ENCODE results near the gene POGLUT2. TPM values are rescaled to one million over a fixed set of nuclear protein-coding genes. Genes with fewer than 3 reads are reported as not detected.

The POGLUT2 gene
- total and polyA plus RNA-seq, 10 of the 15 experiments (the other 5 are each of a cell fraction or from before 2014, with no cell fraction given) = 2.9 to 11.3 (median 7.6) TPM

GRCh38 chr13:102774591-102775520 lies 23.9 kb downstream of the POGLUT2 start:
- H3K27ac ChIP-seq (ENCODE audit: control insufficient read depth, insufficient read depth) = no peak overlapping the region
- no peak for ATAC-seq
- intact Hi-C loops (cut with micrococcal nuclease; ENCODE audit: unreplicated experiment) (loop anchor here (5.0 kb wide), 1 partner anchor 37 kb away; no protein-coding TSS in a partner anchor), in situ Hi-C loops (cut with MboI) (no loop called here)
- H4K20me1 ChIP-seq (ENCODE audit: control insufficient read depth, insufficient read depth) = no peaks in the 10 kb centered on the region
- CTCF ChIA-PET = interaction anchor here (0.7 to 1.3 kb wide), 3 partner anchors 17 to 352 kb away, joined by 3 read pairs; partner anchors contain the start of gene ERCC5
- TF ChIP-seq GABPA (IDR thresholded peaks at IDR 0.05; ENCODE audit: low read depth) = no peak
- no peak for TF ChIP-seq STAT1 (conservative IDR thresholded peaks at IDR 0.05)
- TF ChIP-seq ATF7 (IDR thresholded peaks at IDR 0.05; ENCODE audit: low read depth) = no peak
- no peak for TF ChIP-seq SP1 (IDR thresholded peaks at IDR 0.05; ENCODE audit: low read depth, low read length)
- TF ChIP-seq, protein P1, sequence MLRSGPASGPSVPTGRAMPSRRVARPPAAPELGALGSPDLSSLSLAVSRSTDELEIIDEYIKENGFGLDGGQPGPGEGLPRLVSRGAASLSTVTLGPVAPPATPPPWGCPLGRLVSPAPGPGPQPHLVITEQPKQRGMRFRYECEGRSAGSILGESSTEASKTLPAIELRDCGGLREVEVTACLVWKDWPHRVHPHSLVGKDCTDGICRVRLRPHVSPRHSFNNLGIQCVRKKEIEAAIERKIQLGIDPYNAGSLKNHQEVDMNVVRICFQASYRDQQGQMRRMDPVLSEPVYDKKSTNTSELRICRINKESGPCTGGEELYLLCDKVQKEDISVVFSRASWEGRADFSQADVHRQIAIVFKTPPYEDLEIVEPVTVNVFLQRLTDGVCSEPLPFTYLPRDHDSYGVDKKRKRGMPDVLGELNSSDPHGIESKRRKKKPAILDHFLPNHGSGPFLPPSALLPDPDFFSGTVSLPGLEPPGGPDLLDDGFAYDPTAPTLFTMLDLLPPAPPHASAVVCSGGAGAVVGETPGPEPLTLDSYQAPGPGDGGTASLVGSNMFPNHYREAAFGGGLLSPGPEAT (IDR thresholded peaks at IDR 0.05; ENCODE audit: low read depth) = no peak
- TF ChIP-seq IKZF2 (IDR thresholded peaks at IDR 0.05) = no peak
- peaks cover 11% of the 10 kb centered on the region for H3K79me2 ChIP-seq (ENCODE audit: control insufficient read depth, insufficient read depth, low read length)
- WGBS (ENCODE audit: insufficient coverage, insufficient replicate concordance, low lambda C conversion rate, missing lambda C conversion rate) = 83% methylated on average over 14 of the region's 14 CpGs
- H3K4me1 ChIP-seq (ENCODE audit: control insufficient read depth, insufficient read depth, low read length) = peaks cover 12% of the 10 kb centered on the region
- FAIRE-seq = no peak
- DNase-seq (ENCODE audit: low read depth, low spot score) = no peak
- H3K27me3 ChIP-seq (replicated peaks in 1 of 2; ENCODE audit: control insufficient read depth in 2 of 2, insufficient read depth in 2 of 2, low read length in 1 of 2) = no peaks in the 10 kb centered on the region
- peak overlapping the region; percentile 95; the same call in 1 of the 2 replicates for H2AFZ ChIP-seq (ENCODE audit: control insufficient read depth, low read depth, low read length)
- H3K36me3 ChIP-seq (ENCODE audit: control insufficient read depth in 2 of 2, insufficient read depth in 2 of 2, low read length in 1 of 2) = no peaks in the 10 kb centered on the region
- H3K4me2 ChIP-seq (ENCODE audit: control insufficient read depth, insufficient read depth) = no peak overlapping the region
- H3K9ac ChIP-seq (ENCODE audit: control insufficient read depth, insufficient read depth, low read length) = no peak overlapping the region
- POLR2A ChIA-PET = interaction anchor here (1.0 to 2.6 kb wide), 3 partner anchors 25 to 180 kb away, joined by 4 to 16 read pairs (median 6); no protein-coding TSS in a partner anchor
- no peak overlapping the region for H3K4me3 ChIP-seq
- H3K9me3 ChIP-seq (replicated peaks; ENCODE audit: control insufficient read depth, insufficient read depth, low read length) = no peaks in the 10 kb centered on the region
- SMC1A ChIA-PET (ENCODE audit: uncharacterized antibody, unreplicated experiment) = interaction anchor here (0.7 to 4.9 kb wide), 5 partner anchors 26 to 177 kb away, joined by 3 to 22 read pairs (median 4); partner anchors contain the start of genes BIVM and POGLUT2
- RAD21 ChIA-PET (ENCODE audit: unreplicated experiment) = interaction anchor here (1.5 kb wide), 1 partner anchor 33 kb away, joined by 3 read pairs; no protein-coding TSS in a partner anchor
- no TSS peak for BruUV-seq (replicated peaks)
